Measurements from ENCODE around the gene EIF4A3. TPM values are rescaled to one million over a fixed set of nuclear protein-coding genes. Genes with fewer than 3 reads are reported as not detected.

Gene EIF4A3
- total RNA-seq, 1 donor from 2014 or later = 89.9 TPM

- H3K4me3 Mint-ChIP-seq (ENCODE audit: unreplicated experiment) = no peak overlapping the region
- no peaks in the 10 kb centered on the region for H3K79me2 ChIP-seq (ENCODE audit: insufficient read depth, low read length)
- H3K9me3 ChIP-seq (ENCODE audit: insufficient read depth, low read depth, low read length) = no peaks in the 10 kb centered on the region
- H3K9me3 Mint-ChIP-seq (ENCODE audit: unreplicated experiment) = peaks cover 7% of the 10 kb centered on the region
- H2AFZ ChIP-seq (ENCODE audit: low read depth, low read length) = no peak overlapping the region
- H3K4me2 ChIP-seq (ENCODE audit: low read length) = no peak overlapping the region
- DNase-seq (ENCODE audit: low read depth) (no peak), FAIRE-seq (no peak)
- H3K36me3 Mint-ChIP-seq (ENCODE audit: low read depth, unreplicated experiment) = peaks cover 29% of the 10 kb centered on the region
- H3K9ac ChIP-seq (ENCODE audit: low read length) = no peak overlapping the region
- no peaks in the 10 kb centered on the region for H4K20me1 ChIP-seq (ENCODE audit: insufficient read depth, low read length)
- no peak overlapping the region for H3K27ac Mint-ChIP-seq (ENCODE audit: unreplicated experiment)
- H3K27ac ChIP-seq (ENCODE audit: low read depth, low read length) = no peak overlapping the region
- H3K27me3 ChIP-seq (ENCODE audit: insufficient read depth, low read length) = no peaks in the 10 kb centered on the region
- peaks cover 6% of the 10 kb centered on the region for H3K4me1 Mint-ChIP-seq (ENCODE audit: low read depth, unreplicated experiment)
- H3K4me3 ChIP-seq (ENCODE audit: insufficient read depth, low read depth, low read length) = no peak overlapping the region
- TF ChIP-seq, protein P1, sequence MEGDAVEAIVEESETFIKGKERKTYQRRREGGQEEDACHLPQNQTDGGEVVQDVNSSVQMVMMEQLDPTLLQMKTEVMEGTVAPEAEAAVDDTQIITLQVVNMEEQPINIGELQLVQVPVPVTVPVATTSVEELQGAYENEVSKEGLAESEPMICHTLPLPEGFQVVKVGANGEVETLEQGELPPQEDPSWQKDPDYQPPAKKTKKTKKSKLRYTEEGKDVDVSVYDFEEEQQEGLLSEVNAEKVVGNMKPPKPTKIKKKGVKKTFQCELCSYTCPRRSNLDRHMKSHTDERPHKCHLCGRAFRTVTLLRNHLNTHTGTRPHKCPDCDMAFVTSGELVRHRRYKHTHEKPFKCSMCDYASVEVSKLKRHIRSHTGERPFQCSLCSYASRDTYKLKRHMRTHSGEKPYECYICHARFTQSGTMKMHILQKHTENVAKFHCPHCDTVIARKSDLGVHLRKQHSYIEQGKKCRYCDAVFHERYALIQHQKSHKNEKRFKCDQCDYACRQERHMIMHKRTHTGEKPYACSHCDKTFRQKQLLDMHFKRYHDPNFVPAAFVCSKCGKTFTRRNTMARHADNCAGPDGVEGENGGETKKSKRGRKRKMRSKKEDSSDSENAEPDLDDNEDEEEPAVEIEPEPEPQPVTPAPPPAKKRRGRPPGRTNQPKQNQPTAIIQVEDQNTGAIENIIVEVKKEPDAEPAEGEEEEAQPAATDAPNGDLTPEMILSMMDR (IDR thresholded peaks at IDR 0.05; ENCODE audit: insufficient read depth, low read depth, low read length) = no peak
- no peak for TF ChIP-seq EZH2 (IDR thresholded peaks at IDR 0.05; ENCODE audit: insufficient read depth, low read length)
- no peaks in the 10 kb centered on the region for H3K36me3 ChIP-seq (ENCODE audit: insufficient read depth, low read length)
- no peaks in the 10 kb centered on the region for H3K4me1 ChIP-seq (ENCODE audit: insufficient read depth, low read length)
- no peaks in the 10 kb centered on the region for H3K27me3 Mint-ChIP-seq (ENCODE audit: low read depth, unreplicated experiment)
These were observed 32.2 kb downstream of the EIF4A3 start for GRCh38 chr17:80114758-80115157.

GRCh38 chr17:80113033-80113484, 33.9 kb downstream of the EIF4A3 start:
- no peaks in the 10 kb centered on the region for H3K79me2 ChIP-seq (ENCODE audit: insufficient read depth, low read length)
- Mint-ChIP-seq H3K27me3 (ENCODE audit: low read depth, unreplicated experiment) (no peaks in the 10 kb centered on the region), H3K27ac (ENCODE audit: unreplicated experiment) (no peak overlapping the region), H3K4me3 (ENCODE audit: unreplicated experiment) (no peak overlapping the region), H3K36me3 (ENCODE audit: low read depth, unreplicated experiment) (peaks cover 31% of the 10 kb centered on the region), H3K4me1 (ENCODE audit: low read depth, unreplicated experiment) (peaks cover 6% of the 10 kb centered on the region), H3K9me3 (ENCODE audit: unreplicated experiment) (peaks cover 7% of the 10 kb centered on the region)
- H3K4me1 ChIP-seq (ENCODE audit: insufficient read depth, low read length) = no peaks in the 10 kb centered on the region
- H3K9me3 ChIP-seq (ENCODE audit: insufficient read depth, low read depth, low read length) = no peaks in the 10 kb centered on the region
- H3K27me3 ChIP-seq (ENCODE audit: insufficient read depth, low read length) = no peaks in the 10 kb centered on the region
- FAIRE-seq (no peak), DNase-seq (ENCODE audit: low read depth) (no peak)
- no peaks in the 10 kb centered on the region for H4K20me1 ChIP-seq (ENCODE audit: insufficient read depth, low read length)
- H3K9ac ChIP-seq (ENCODE audit: low read length) = no peak overlapping the region
- H3K36me3 ChIP-seq (ENCODE audit: insufficient read depth, low read length) = no peaks in the 10 kb centered on the region
- TF ChIP-seq, protein P1 (IDR thresholded peaks at IDR 0.05; ENCODE audit: insufficient read depth, low read depth, low read length) = no peak
- TF ChIP-seq EZH2 (IDR thresholded peaks at IDR 0.05; ENCODE audit: insufficient read depth, low read length) = no peak
- H3K27ac ChIP-seq (ENCODE audit: low read depth, low read length) = no peak overlapping the region
- H3K4me2 ChIP-seq (ENCODE audit: low read length) = no peak overlapping the region
- H2AFZ ChIP-seq (ENCODE audit: low read depth, low read length) = no peak overlapping the region
- H3K4me3 ChIP-seq (ENCODE audit: insufficient read depth, low read depth, low read length) = no peak overlapping the region

DNA sequence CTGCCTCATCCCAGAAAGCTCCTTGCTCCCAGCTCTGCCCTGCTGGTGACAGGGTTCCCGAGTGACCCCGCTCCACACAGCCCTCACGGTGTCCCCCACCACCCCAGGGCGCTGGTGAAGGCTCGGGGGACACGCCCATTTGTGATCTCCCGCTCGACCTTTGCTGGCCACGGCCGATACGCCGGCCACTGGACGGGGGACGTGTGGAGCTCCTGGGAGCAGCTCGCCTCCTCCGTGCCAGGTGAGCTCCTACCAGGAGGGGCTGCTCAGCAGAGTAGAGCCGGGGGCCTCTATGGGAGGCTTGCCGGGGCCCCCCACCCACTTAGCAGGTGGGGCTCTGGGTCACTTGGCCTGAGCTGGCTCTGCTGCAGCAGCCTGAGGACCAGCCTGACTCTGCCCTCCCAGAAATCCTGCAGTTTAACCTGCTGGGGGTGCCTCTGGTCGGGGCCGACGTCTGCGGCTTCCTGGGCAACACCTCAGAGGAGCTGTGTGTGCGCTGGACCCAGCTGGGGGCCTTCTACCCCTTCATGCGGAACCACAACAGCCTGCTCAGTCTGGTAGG, 34.4 kb downstream of the EIF4A3 start:
- no peak for FAIRE-seq
- no peaks in the 10 kb centered on the region for H3K9me3 ChIP-seq (ENCODE audit: insufficient read depth, low read depth, low read length)

More for the DNA sequence above, 34.4 kb downstream of the EIF4A3 start:
- Mint-ChIP-seq H3K9me3 (ENCODE audit: unreplicated experiment) (peaks cover 7% of the 10 kb centered on the region), H3K36me3 (ENCODE audit: low read depth, unreplicated experiment) (peaks cover 31% of the 10 kb centered on the region), H3K27me3 (ENCODE audit: low read depth, unreplicated experiment) (no peaks in the 10 kb centered on the region), H3K4me1 (ENCODE audit: low read depth, unreplicated experiment) (peaks cover 6% of the 10 kb centered on the region), H3K4me3 (ENCODE audit: unreplicated experiment) (no peak overlapping the region), H3K27ac (ENCODE audit: unreplicated experiment) (no peak overlapping the region)
- H3K4me3 ChIP-seq (ENCODE audit: insufficient read depth, low read depth, low read length) = no peak overlapping the region
- no peak overlapping the region for H2AFZ ChIP-seq (ENCODE audit: low read depth, low read length)
- no peak overlapping the region for H3K9ac ChIP-seq (ENCODE audit: low read length)
- H3K79me2 ChIP-seq (ENCODE audit: insufficient read depth, low read length) = no peaks in the 10 kb centered on the region
- no peaks in the 10 kb centered on the region for H3K27me3 ChIP-seq (ENCODE audit: insufficient read depth, low read length)
- no peak overlapping the region for H3K4me2 ChIP-seq (ENCODE audit: low read length)
- H3K4me1 ChIP-seq (ENCODE audit: insufficient read depth, low read length) = no peaks in the 10 kb centered on the region
- no peak for DNase-seq (ENCODE audit: low read depth)
- TF ChIP-seq, protein P1 (IDR thresholded peaks at IDR 0.05; ENCODE audit: insufficient read depth, low read depth, low read length) = no peak
- no peak for TF ChIP-seq EZH2 (IDR thresholded peaks at IDR 0.05; ENCODE audit: insufficient read depth, low read length)
- H4K20me1 ChIP-seq (ENCODE audit: insufficient read depth, low read length) = no peaks in the 10 kb centered on the region
- H3K36me3 ChIP-seq (ENCODE audit: insufficient read depth, low read length) = no peaks in the 10 kb centered on the region
- H3K27ac ChIP-seq (ENCODE audit: low read depth, low read length) = no peak overlapping the region
